Thoracic aorta (tissue), 2 donors: Measurements from ENCODE around the gene ACTN2. TPM values are rescaled to one million over a fixed set of nuclear protein-coding genes. Genes with fewer than 3 reads are reported as not detected.
A peak's percentile ranks its signal among the peaks of the same experiment; 100 is the strongest.
"Not testable (repeated sequence)": the region's sequence is repeated elsewhere in the genome, so short reads cannot be mapped to it uniquely, and the experiment has no call there.

Source experiments
- ATAC-seq: fragments of 150-250 bp; one replicate; pipeline ENCODE4 v1.8.0; 2017; ENCODE audit warnings: low read depth; ENCODE audit not compliant: insufficient number of reproducible peaks, low FRiP score
- DNase-seq: peaks from one replicate; pipeline ENCODE4 v3.0.0-alpha.2; 2020; ENCODE audit warnings: low spot score
- H3K27ac ChIP-seq, 2 donors: fragments of 200-600 bp; sonication (generic); 1 replicate in 1 of 2; 2 replicates in 1 of 2; pipeline ENCODE4 v1.5.1; 2016; ENCODE audit warnings: mild to moderate bottlenecking in 2 of 2, moderate library complexity in 2 of 2
- H3K27me3 ChIP-seq: fragments of 200-600 bp; sonication (generic); replicated peaks from 2 replicates; pipeline ENCODE4 v1.6.0; 2016; ENCODE audit warnings: mild to moderate bottlenecking; ENCODE audit not compliant: insufficient read depth
- H3K36me3 ChIP-seq: fragments of 200-600 bp; sonication (generic); one replicate; pipeline ENCODE4 v1.5.1; 2016
- H3K4me1 ChIP-seq, 2 donors: fragments of 200-600 bp; sonication (generic); 1 replicate in 1 of 2; 2 replicates in 1 of 2; pipeline versions ENCODE4 v1.5.1 to v1.6.0; 2016; ENCODE audit warnings: low read depth in 2 of 2, mild to moderate bottlenecking in 1 of 2; ENCODE audit not compliant: control insufficient read depth in 1 of 2
- H3K4me3 ChIP-seq: fragments of 200-600 bp; sonication (generic); 2 replicates; pipeline ENCODE4 v1.5.1; 2016; ENCODE audit warnings: mild to moderate bottlenecking
- H3K9me3 ChIP-seq: fragments of 200-600 bp; sonication (generic); 2 replicates; pipeline ENCODE4 v1.5.1; 2016
- CTCF ChIP-seq: fragments of 200-600 bp; sonication (generic); IDR thresholded peaks from one replicate; pipeline ENCODE4 v1.5.1; 2019; ENCODE audit warnings: antibody characterized with exemption
- total RNA-seq, 2 donors: library from RNA; depleted of rRNA; stranded (reverse); fragments of >200 nt; gene quantifications; one replicate each; pipeline versions ENCODE4 v1.1.0 to v1.2.3, GENCODE V29; 2016

ACTN2 gene
- total RNA-seq, 2 donors from 2014 or later, result 32.2 to 52.9 TPM

DNA sequence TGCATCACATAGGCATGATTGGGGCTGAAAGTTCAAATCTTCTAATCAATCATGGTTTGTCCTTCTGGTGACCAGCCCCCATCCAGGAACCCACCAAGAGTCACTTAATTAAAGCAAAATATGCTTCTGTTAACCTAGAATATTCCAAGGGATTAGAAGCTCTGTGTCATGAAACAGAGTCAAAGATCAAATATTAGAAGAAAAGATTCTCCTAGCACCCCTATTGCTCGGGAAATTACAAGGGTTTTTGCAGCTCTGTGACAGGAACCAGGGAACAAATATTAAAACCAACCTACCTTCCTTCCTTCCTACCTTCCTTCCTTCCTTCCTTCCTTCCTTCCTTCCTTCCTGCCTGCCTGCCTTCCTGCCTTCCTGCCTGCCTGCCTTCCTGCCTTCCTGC lies 31.8 kb upstream of the ACTN2 start:
- Histone ChIP-seq H3K27ac (no peak overlapping the region), H3K4me1 (peaks cover 0 to 6% of the 10 kb centered on the region in 2 donors), H3K4me3 (no peak overlapping the region), H3K9me3 (no peaks in the 10 kb centered on the region), H3K36me3 (no peaks in the 10 kb centered on the region), H3K27me3 (no peaks in the 10 kb centered on the region)
- ATAC-seq (no peak), DNase-seq (no peak)
- no peak for TF ChIP-seq CTCF

DNA sequence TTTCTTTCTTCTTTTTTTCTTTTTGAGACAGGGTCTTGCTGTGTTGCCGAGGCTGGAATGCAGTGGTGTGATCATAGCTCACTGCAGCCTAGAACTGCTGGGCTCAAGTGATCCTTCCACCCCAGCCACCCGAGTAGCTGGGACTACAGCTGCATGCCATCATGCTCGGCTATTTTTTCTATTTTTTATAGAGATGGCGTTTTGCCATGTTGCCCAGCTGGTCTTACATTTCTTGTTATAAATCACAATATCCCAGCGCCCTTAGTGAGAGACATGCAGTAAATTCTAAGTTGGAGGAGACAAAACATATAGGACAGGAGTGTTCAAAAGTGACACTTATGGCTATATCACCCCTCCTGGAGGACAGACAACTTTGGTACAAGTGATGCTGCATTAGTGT lies 31.3 kb upstream of the ACTN2 start:
- H3K27ac ChIP-seq, result no peak overlapping the region
- DNase-seq (no peak), ATAC-seq (no peak)
- H3K9me3 ChIP-seq, result no peaks in the 10 kb centered on the region
- no peak for TF ChIP-seq CTCF
- H3K27me3 ChIP-seq, result no peaks in the 10 kb centered on the region
- H3K4me3 ChIP-seq, result no peak overlapping the region
- H3K4me1 ChIP-seq, result peaks cover 0 to 6% of the 10 kb centered on the region in 2 donors
- H3K36me3 ChIP-seq, result no peaks in the 10 kb centered on the region

DNA sequence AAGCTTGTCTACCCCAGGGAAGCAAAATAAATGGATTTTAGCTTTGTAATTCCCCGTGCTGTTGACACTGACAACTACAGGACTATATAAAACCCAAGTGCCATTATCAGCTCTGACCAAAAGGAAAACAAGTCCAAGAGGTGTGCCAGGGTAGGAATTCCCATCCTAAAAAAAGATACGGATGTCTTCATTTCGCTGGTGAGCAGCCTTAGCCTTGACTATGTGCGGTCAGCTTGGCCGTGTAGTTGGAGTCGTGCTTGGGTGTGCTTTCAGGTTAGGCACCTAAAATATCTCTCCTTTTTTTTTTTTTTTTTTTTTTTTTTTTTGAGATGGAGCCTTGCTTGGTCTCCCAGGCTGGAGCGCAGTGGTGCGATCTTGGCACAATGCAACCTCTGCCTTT lies 28.9 kb upstream of the ACTN2 start:
- H3K27me3 ChIP-seq, result no peaks in the 10 kb centered on the region
- no peaks in the 10 kb centered on the region for H3K36me3 ChIP-seq
- DNase-seq, result no peak
- no peak for ATAC-seq
- no peak overlapping the region for H3K4me3 ChIP-seq
- H3K9me3 ChIP-seq, result no peaks in the 10 kb centered on the region
- H3K27ac ChIP-seq, result no peak overlapping the region
- no peak for TF ChIP-seq CTCF
- peaks cover 0 to 6% of the 10 kb centered on the region in 2 donors for H3K4me1 ChIP-seq

DNA sequence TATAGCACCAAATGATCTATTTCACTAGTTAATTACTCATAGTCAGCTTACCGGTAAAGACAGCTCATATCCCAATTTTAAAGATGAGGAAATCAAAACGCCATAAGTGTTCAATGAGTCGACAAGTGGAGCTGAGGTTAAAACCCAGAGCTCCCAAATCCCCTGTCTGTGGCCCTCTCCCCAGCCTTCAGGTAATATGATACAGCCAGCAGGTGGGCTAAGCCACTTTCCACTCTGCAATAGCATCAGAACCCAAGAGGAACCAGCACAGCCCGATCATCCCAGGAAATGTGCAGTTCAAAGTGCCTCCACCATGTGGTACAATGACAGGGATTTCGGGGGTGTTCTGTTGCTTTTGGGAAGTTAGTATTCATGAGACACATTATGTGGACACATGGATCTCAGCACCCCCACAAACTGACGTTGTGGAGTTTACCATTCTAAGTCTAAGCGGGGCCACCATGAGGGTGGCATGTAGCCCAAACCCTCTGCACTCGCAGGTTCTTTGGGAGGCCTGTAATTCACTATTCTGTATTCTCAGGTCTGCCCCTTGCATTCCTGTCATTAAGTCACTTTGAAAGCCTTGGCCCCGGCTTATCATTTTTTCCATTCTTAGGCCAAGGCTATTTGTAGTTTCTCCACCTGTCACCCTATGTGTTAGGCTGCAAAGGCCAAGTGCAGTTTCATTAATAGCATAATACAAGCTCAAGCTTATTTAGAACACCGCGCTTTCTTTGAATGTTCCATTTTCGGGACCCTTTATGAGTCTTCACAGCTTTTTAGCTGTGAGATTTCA lies 26.3 kb upstream of the ACTN2 start:
- Histone ChIP-seq H3K27me3 (no peaks in the 10 kb centered on the region), H3K36me3 (no peaks in the 10 kb centered on the region), H3K4me1 (peaks cover 0 to 8% of the 10 kb centered on the region in 2 donors), H3K4me3 (no peak overlapping the region), H3K9me3 (no peaks in the 10 kb centered on the region), H3K27ac (no peak overlapping the region)
- ATAC-seq, result no peak
- no peak for TF ChIP-seq CTCF
- DNase-seq, result no peak

GRCh38 chr1:236663934-236664333 lies 22.4 kb upstream of the ACTN2 start:
- Histone ChIP-seq H3K4me1 (peaks cover 0 to 4% of the 10 kb centered on the region in 2 donors), H3K9me3 (no peaks in the 10 kb centered on the region), H3K27ac (peak overlapping the region in 1 of 2 donors; percentile 33), H3K4me3 (peak overlapping the region; percentile 47), H3K36me3 (no peaks in the 10 kb centered on the region), H3K27me3 (no peaks in the 10 kb centered on the region)
- no peak for DNase-seq
- ATAC-seq, result no peak
- no peak for TF ChIP-seq CTCF

GRCh38 chr1:236668909-236669308 lies 17.4 kb upstream of the ACTN2 start:
- peaks cover 4 to 34% of the 10 kb centered on the region in 2 donors for H3K4me1 ChIP-seq
- not testable (repeated sequence) for H3K27ac ChIP-seq, H3K9me3 ChIP-seq, DNase-seq, ATAC-seq, H3K27me3 ChIP-seq, H3K4me3 ChIP-seq, H3K36me3 ChIP-seq
